GM12878 (cell line): ENCODE measurements around the gene ELFN2. TPM values are rescaled to one million over a fixed set of nuclear protein-coding genes. Genes with fewer than 3 reads are reported as not detected.

Source experiments
- ATAC-seq: fragments of 200-7000 bp; cut with Tn5 transposase; 3 replicates; pipeline ENCODE4 v1.9.1; 2020; ENCODE audit warnings: mild to moderate bottlenecking, moderate library complexity
- BruUV-seq: library from RNA; stranded (reverse); fragments of 400-500 nt; replicated peaks from 2 replicates; lab custom pipeline; 2021; lab: Mats Ljungman, UMichigan
- CTCF ChIA-PET: fragments of 300-600 bp; sonication (Branson Sonifier 250); formaldehyde crosslinking; extraction: SDS; loops from one replicate; lab custom pipeline; 2021; ENCODE audit warnings: inconsistent platforms; lab: Yijun Ruan, JAX
- POLR2A ChIA-PET: fragments of 350-600 bp; formaldehyde crosslinking; extraction: SDS; loops from one replicate; lab custom pipeline; 2021; ENCODE audit warnings: inconsistent platforms; lab: Charles Lee
- RAD21 ChIA-PET: fragments of 300-600 bp; sonication (Branson Sonifier 250); formaldehyde crosslinking; loops from one replicate; lab custom pipeline; 2023; ENCODE audit warnings: antibody characterized with exemption; ENCODE audit not compliant: unreplicated experiment; lab: Charles Lee
- SMC1A ChIA-PET: fragments of 300-600 bp; sonication (Branson Sonifier 250); formaldehyde crosslinking; loops from one replicate; lab custom pipeline; 2023; ENCODE audit not compliant: unreplicated experiment, uncharacterized antibody; lab: Charles Lee
- DNase-seq: peaks from one replicate; pipeline ENCODE4 v3.0.0-alpha.2; 2011; ENCODE audit warnings: low read depth, low spot score
- FAIRE-seq: peaks from 3 replicates; lab custom pipeline; 2011; peaks lifted over from hg19 to GRCh38; lab: Jason Lieb, UNC
- H2AFZ ChIP-seq: 2 replicates; pipeline ENCODE4 v1.6.0; 2011; ENCODE audit warnings: low read depth, low read length, control low read depth; ENCODE audit not compliant: control insufficient read depth
- H3K27ac ChIP-seq: 2 replicates; pipeline ENCODE4 v1.5.1; 2011; ENCODE audit warnings: control low read depth; ENCODE audit not compliant: control insufficient read depth, insufficient read depth
- H3K27me3 ChIP-seq, 2 experiments: replicated peaks in 1 of 2; 2 replicates each; pipeline versions ENCODE4 v1.6.0 to v1.6.1; 2011; ENCODE audit warnings: low read length in 1 of 2; ENCODE audit not compliant: control insufficient read depth in 2 of 2, insufficient read depth in 2 of 2
- H3K36me3 ChIP-seq, 2 experiments: 2 replicates each; pipeline ENCODE4 v1.5.1; 2011; ENCODE audit warnings: low read length in 1 of 2; ENCODE audit not compliant: control insufficient read depth in 2 of 2, insufficient read depth in 2 of 2
- H3K4me1 ChIP-seq: 2 replicates; pipeline ENCODE4 v1.6.1; 2011; ENCODE audit warnings: mild to moderate bottlenecking, low read length, moderate library complexity, mixed read lengths; ENCODE audit not compliant: control insufficient read depth, insufficient read depth
- H3K4me2 ChIP-seq: 2 replicates; pipeline ENCODE4 v1.6.0; 2011; ENCODE audit warnings: control low read depth; ENCODE audit not compliant: control insufficient read depth, insufficient read depth
- H3K4me3 ChIP-seq: fragments of 200-600 bp; sonication (generic); 2 replicates; pipeline ENCODE4 v1.5.1; 2016
- H3K79me2 ChIP-seq: 2 replicates; pipeline ENCODE4 v1.6.0; 2011; ENCODE audit warnings: low read length; ENCODE audit not compliant: control insufficient read depth, insufficient read depth
- H3K9ac ChIP-seq: 2 replicates; pipeline ENCODE4 v1.8.0; 2011; ENCODE audit warnings: low read length, control low read depth, mixed read lengths; ENCODE audit not compliant: control insufficient read depth, insufficient read depth
- H3K9me3 ChIP-seq: replicated peaks from 3 replicates; pipeline ENCODE4 v1.5.1; 2011; ENCODE audit warnings: mild to moderate bottlenecking, low read length; ENCODE audit not compliant: control insufficient read depth, insufficient read depth
- H4K20me1 ChIP-seq: 2 replicates; pipeline ENCODE4 v1.6.0; 2011; ENCODE audit not compliant: control insufficient read depth, insufficient read depth
- CBX3 ChIP-seq: fragments of 200-600 bp; sonication (generic); IDR thresholded peaks from 2 replicates; pipeline ENCODE4 v1.6.1; 2016; ENCODE audit warnings: low read depth, borderline replicate concordance
- CHD2 ChIP-seq: IDR thresholded peaks from 2 replicates; pipeline ENCODE4 v1.6.1; 2011; ENCODE audit warnings: low read depth, low read length, improper control_type of control experiment, borderline replicate concordance
- EZH2 ChIP-seq: IDR thresholded peaks from 2 replicates; pipeline ENCODE4 v1.6.1; 2012; ENCODE audit warnings: low read depth, mild to moderate bottlenecking, control low read depth, inconsistent platforms, low read length, borderline replicate concordance; ENCODE audit not compliant: control insufficient read depth
- JUND ChIP-seq: IDR thresholded peaks from 2 replicates; pipeline ENCODE4 v1.6.1; 2012; ENCODE audit warnings: low read depth, mild to moderate bottlenecking, low read length, improper control_type of control experiment, moderate library complexity
- MYB ChIP-seq: fragments of 150-350 bp; IDR thresholded peaks from 2 replicates; pipeline ENCODE4 v1.6.1; 2014; ENCODE audit warnings: mild to moderate bottlenecking, low read depth, low read length, borderline replicate concordance
- PAX5 ChIP-seq: IDR thresholded peaks from 2 replicates; pipeline ENCODE4 v1.6.1; 2011; ENCODE audit warnings: low read depth, low read length, borderline replicate concordance
- POLR2A ChIP-seq: IDR thresholded peaks from 2 replicates; pipeline ENCODE4 v1.6.1; 2011; ENCODE audit warnings: low read depth, mild to moderate bottlenecking, low read length
- RUNX3 ChIP-seq: IDR thresholded peaks from 2 replicates; pipeline ENCODE4 v1.6.1; 2012; ENCODE audit warnings: low read length, inconsistent platforms
- SIX5 ChIP-seq: IDR thresholded peaks from 2 replicates; pipeline ENCODE4 v1.6.1; 2011; ENCODE audit warnings: mild to moderate bottlenecking, low read depth, low read length, moderate library complexity; ENCODE audit not compliant: severe bottlenecking
- SMC3 ChIP-seq: IDR thresholded peaks from 2 replicates; pipeline ENCODE4 v1.6.1; 2011; ENCODE audit warnings: low read length, improper control_type of control experiment, borderline replicate concordance
- TAF1 ChIP-seq: IDR thresholded peaks from 2 replicates; pipeline ENCODE4 v1.6.1; 2011; ENCODE audit warnings: mild to moderate bottlenecking, low read depth, low read length, borderline replicate concordance
- YBX1 ChIP-seq: fragments of 450-650 bp; IDR thresholded peaks from 2 replicates; pipeline ENCODE4 v1.6.1; 2016; ENCODE audit warnings: antibody characterized with exemption
- ZNF207 ChIP-seq: fragments of 450-650 bp; IDR thresholded peaks from 2 replicates; pipeline ENCODE4 v1.6.1; 2014; ENCODE audit warnings: antibody characterized with exemption, mild to moderate bottlenecking, borderline replicate concordance
- ZSCAN29 ChIP-seq: fragments of 450-650 bp; IDR thresholded peaks from 2 replicates; pipeline ENCODE4 v1.6.1; 2017; ENCODE audit warnings: mild to moderate bottlenecking, moderate library complexity
- ZZZ3 ChIP-seq: IDR thresholded peaks from 2 replicates; pipeline ENCODE4 v1.6.1; 2011; ENCODE audit warnings: low read depth; ENCODE audit not compliant: control insufficient read depth, insufficient read length
- WGBS: methylation state at CpG from one replicate; pipeline ENCODE4 v1.1.6; 2016; ENCODE audit warnings: low lambda C conversion rate; ENCODE audit not compliant: insufficient replicate concordance, insufficient coverage; ENCODE audit errors: missing lambda C conversion rate; 5-methylcytosine and 5-hydroxymethylcytosine counted together
- in situ Hi-C: fragments of 300-500 bp; cut with MboI; formaldehyde crosslinking; loops from 9 replicates; pipeline ENCODE4 v1.14.3; 2018; ENCODE audit warnings: mixed read lengths
- intact Hi-C: fragments of 100-400 bp; cut with micrococcal nuclease; formaldehyde crosslinking; loops from one replicate; pipeline ENCODE4 v1.14.2; 2022; ENCODE audit not compliant: unreplicated experiment
- polyA plus RNA-seq, 11 experiments: library from polyadenylated mRNA; depleted of rRNA in 4 of 11; unstranded in 6 of 11; stranded (reverse) in 5 of 11; fragments of >200 nt; fragmentation: Nextera tagmentation in 4 of 11; fragmentation: Illumina TruSeq in 1 of 11; extraction: Ambion mirVana in 4 of 11; extraction: Trizol in 1 of 11; gene quantifications; 1 replicate in 1 of 11; 2 replicates in 10 of 11; pipeline versions ENCODE4 v1.2.1 to v1.2.3, GENCODE V29; 2011 to 2016; ENCODE audit warnings: inconsistent platforms in 2 of 11, missing spikeins in 2 of 11, low read depth in 1 of 11
- total RNA-seq, 4 experiments: library from RNA; depleted of rRNA in 3 of 4; stranded (reverse); fragments of >200 nt in 3 of 4; fragmentation: Illumina TruSeq in 1 of 4; extraction: Trizol in 1 of 4; gene quantifications; 2 replicates each; pipeline versions ENCODE4 v1.2.1 to v1.2.3, GENCODE V29; 2013 to 2021

Gene ELFN2
- total and polyA plus RNA-seq, 10 of the 15 experiments (the other 5 are each of a cell fraction or from before 2014, with no cell fraction given), result 0.03 to 0.05 TPM; not detected in 8

DNA sequence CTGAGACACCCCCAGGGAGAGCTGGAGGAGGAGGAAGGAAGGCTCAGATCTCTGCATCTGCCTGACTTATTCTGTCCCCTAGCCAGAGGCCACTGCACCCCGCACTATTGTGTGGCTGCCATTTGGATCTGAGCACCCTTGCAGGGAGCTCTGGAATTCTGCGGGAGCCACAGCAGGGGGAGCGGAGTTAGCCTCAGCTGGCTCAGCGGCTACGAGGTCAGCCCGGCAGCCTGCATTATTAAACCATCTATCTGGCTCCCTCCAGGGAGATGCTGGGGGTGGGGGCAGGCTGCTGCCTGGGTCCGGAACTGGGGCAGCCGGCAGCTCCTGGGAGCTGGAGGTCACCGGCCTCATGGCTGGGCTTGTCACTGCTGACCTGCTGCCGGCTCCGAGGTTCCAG is 6.5 kb upstream of the ELFN2 start:
- Histone ChIP-seq H2AFZ (no peak overlapping the region), H4K20me1 (no peaks in the 10 kb centered on the region), H3K4me3 (no peak overlapping the region), H3K36me3 (no peaks in the 10 kb centered on the region), H3K27me3 (peaks cover 0 to 1% of the 10 kb centered on the region in 2 experiments; a peak in 3 of 4 replicates), H3K27ac (no peak overlapping the region), H3K9ac (no peak overlapping the region), H3K4me1 (no peaks in the 10 kb centered on the region), H3K79me2 (no peaks in the 10 kb centered on the region), H3K4me2 (no peak overlapping the region), H3K9me3 (peaks cover 3% of the 10 kb centered on the region; the same call in 1 of the 3 replicates)
- FAIRE-seq (no peak), DNase-seq (no peak), ATAC-seq (no peak)
- intact Hi-C loops (no loop called here), in situ Hi-C loops (no loop called here)
- CTCF ChIA-PET, result interaction anchor here (1.1 kb wide), 1 partner anchor 116 kb away, joined by 5 read pairs; no protein-coding TSS in a partner anchor
- BruUV-seq, result no TSS peak
- TF ChIP-seq CHD2 (no peak), MYB (no peak), SMC3 (no peak), CBX3 (no peak), TAF1 (no peak), POLR2A (no peak), RUNX3 (no peak)
- POLR2A ChIA-PET, result interaction anchor here (0.8 kb wide), 1 partner anchor 117 kb away, joined by 3 read pairs; no protein-coding TSS in a partner anchor
- RAD21 ChIA-PET, result no interaction called here
- 66% methylated on average over 11 of the region's 11 CpGs for WGBS
- SMC1A ChIA-PET, result interaction anchor here (0.6 kb wide), 1 partner anchor 116 kb away, joined by 3 read pairs; no protein-coding TSS in a partner anchor

DNA sequence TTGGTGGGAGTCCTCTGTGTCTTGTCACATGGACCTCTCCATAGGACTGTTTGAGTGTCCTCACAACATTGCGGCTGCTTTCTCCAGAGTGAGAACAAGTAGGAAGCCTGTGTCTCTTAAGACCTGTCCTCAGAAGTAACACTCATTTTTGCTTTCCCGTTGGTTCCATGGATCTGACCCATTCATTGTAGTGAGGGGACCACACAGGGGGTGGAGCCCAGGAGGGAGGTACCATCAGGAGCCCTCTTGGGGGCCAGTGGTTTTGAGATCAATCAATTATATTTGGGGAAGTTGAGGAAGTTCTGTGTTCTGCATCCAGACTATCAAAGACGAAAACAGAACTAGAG is 5.4 kb upstream of the ELFN2 start:
- Histone ChIP-seq H3K79me2 (no peaks in the 10 kb centered on the region), H4K20me1 (no peaks in the 10 kb centered on the region)
- FAIRE-seq (no peak), DNase-seq (no peak)
- TF ChIP-seq PAX5 (no peak), ZNF207 (no peak), ZSCAN29 (no peak), YBX1 (no peak), JUND (no peak), SIX5 (no peak), ZZZ3 (no peak), EZH2 (no peak)
- TF ChIP-seq, all 136 proteins: peak for 0
- no peak overlapping the region for H3K27ac ChIP-seq
- SMC1A ChIA-PET, result no interaction called here
- CTCF ChIA-PET, result no interaction called here
- in situ Hi-C loops, result no loop called here
- H3K9ac ChIP-seq, result no peak overlapping the region
- no peak overlapping the region for H2AFZ ChIP-seq
- no peaks in the 10 kb centered on the region for H3K36me3 ChIP-seq
- intact Hi-C loops, result no loop called here
- BruUV-seq, result no TSS peak
- H3K4me1 ChIP-seq, result no peaks in the 10 kb centered on the region
- RAD21 ChIA-PET, result no interaction called here
- 33% methylated on average over 3 of the region's 3 CpGs for WGBS
- H3K4me2 ChIP-seq, result no peak overlapping the region
- peaks cover 3% of the 10 kb centered on the region; the same call in 1 of the 3 replicates for H3K9me3 ChIP-seq
- H3K4me3 ChIP-seq, result no peak overlapping the region
- H3K27me3 ChIP-seq, result peaks cover 6 to 11% of the 10 kb centered on the region in 2 experiments
- POLR2A ChIA-PET, result no interaction called here
- no peak for ATAC-seq
